SKM-1 treated with dmso at 0.1 percent for 144 hours (cell line): ENCODE results near the gene LBH.

Experiments used
- DNase-seq: peaks from one replicate; lab custom pipeline; 2025; ENCODE audit not compliant: unreplicated experiment; lab: John Stamatoyannopoulos, UW

LBH gene

GRCh38 chr2:30272286-30272685 lies 41.0 kb downstream of the LBH start:
- DNase-seq, result no peak

- DNase-seq, result no peak
Measured at GRCh38 chr2:30272761-30273573, 41.6 kb downstream of the LBH start.

GRCh38 chr2:30273574-30273929 lies 42.2 kb downstream of the LBH start:
- no peak for DNase-seq

GRCh38 chr2:30275256-30275655 lies 43.9 kb downstream of the LBH start:
- DNase-seq, result no peak

- DNase-seq, result no peak
Measured at GRCh38 chr2:30276455-30276911, 45.1 kb downstream of the LBH start.

- DNase-seq, result no peak
Measured at GRCh38 chr2:30277582-30277981, 46.2 kb downstream of the LBH start.

GRCh38 chr2:30278419-30278818 lies 47.1 kb downstream of the LBH start:
- DNase-seq, result no peak

- DNase-seq, result no peak
Measured at GRCh38 chr2:30280596-30281434, 49.5 kb downstream of the LBH start.

GRCh38 chr2:30282081-30282480 lies 50.7 kb downstream of the LBH start:
- DNase-seq, result no peak

- DNase-seq, result no peak
Measured at GRCh38 chr2:30282721-30283120, 51.4 kb downstream of the LBH start.

- no peak for DNase-seq
Measured at GRCh38 chr2:30283931-30284565, 52.7 kb downstream of the LBH start.

GRCh38 chr2:30285758-30286157 lies 54.4 kb downstream of the LBH start:
- no peak for DNase-seq

- no peak for DNase-seq
Measured at GRCh38 chr2:30287190-30287840, 56.0 kb downstream of the LBH start.

GRCh38 chr2:30287857-30288513 lies 56.7 kb downstream of the LBH start:
- peak; percentile 37 for DNase-seq

GRCh38 chr2:30288561-30288960 lies 57.2 kb downstream of the LBH start:
- no peak for DNase-seq

- peak; percentile 79 for DNase-seq
Measured at GRCh38 chr2:30293303-30293921, 62.1 kb downstream of the LBH start.

- DNase-seq, result no peak
Measured at GRCh38 chr2:30294133-30294532, 62.8 kb downstream of the LBH start.

- DNase-seq, result no peak
Measured at GRCh38 chr2:30296496-30296895, 65.2 kb downstream of the LBH start.

GRCh38 chr2:30298302-30298701 lies 67.0 kb downstream of the LBH start:
- no peak for DNase-seq

- no peak for DNase-seq
Measured at GRCh38 chr2:30300122-30300455, 68.8 kb downstream of the LBH start.
